ENCODE results near the gene MACROD2.

MACROD2 gene

GRCh38 chr20:14865731-14866130 lies 870.4 kb downstream of the MACROD2 start:
- in situ Hi-C loops (cut with MboI; ENCODE audit: low sequenced_read_pairs, unreplicated experiment), result no loop called here
- DNase-seq (ENCODE audit: low spot score), result no peak

DNA sequence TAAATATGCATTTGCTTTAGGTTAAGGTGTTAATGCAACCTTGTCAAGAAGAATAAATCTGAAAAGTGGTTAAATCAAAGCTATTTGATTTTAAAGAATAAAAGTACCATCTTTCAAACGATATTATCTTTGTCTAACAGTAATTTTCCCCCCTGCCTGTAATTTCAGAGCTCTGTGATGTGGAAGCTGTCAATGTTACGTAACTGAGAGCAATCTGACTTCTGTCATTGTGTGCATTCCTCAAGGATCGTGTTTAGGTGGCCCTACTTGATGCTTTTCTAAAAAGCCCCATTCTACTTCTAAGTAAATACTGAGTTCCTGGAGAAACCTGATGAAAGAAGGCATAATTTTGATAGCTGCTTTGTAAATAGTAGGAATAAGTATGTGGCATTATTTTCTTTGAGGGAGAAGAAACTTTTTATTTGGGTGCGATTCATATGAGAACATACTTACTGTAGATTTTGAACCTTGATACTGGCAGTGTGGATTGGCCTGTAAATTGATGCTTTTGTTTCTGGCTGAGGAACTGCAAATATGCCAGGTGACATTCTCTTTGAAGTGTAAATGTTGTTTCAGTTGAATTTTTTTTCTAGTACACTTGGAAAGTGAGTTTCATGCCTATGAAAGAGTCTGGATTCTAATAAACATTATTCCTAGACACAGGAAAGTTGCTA lies 871.7 kb downstream of the MACROD2 start:
- no peak for TF ChIP-seq CTCF (IDR thresholded peaks at IDR 0.05; ENCODE audit: borderline replicate concordance, control extremely low read depth, extremely low read depth, insufficient read depth, missing control alignments)

More at GRCh38 chr20:14865731-14866130, 870.4 kb downstream of the MACROD2 start:
- no peak for TF ChIP-seq CTCF (IDR thresholded peaks at IDR 0.05; ENCODE audit: borderline replicate concordance, control extremely low read depth, extremely low read depth, insufficient read depth, missing control alignments)

GRCh38 chr20:14877301-14878028 lies 882.1 kb downstream of the MACROD2 start:
- in situ Hi-C loops (cut with MboI; ENCODE audit: low sequenced_read_pairs, unreplicated experiment), result no loop called here
- no peak for DNase-seq (ENCODE audit: low spot score)
- TF ChIP-seq CTCF (IDR thresholded peaks at IDR 0.05; ENCODE audit: borderline replicate concordance, control extremely low read depth, extremely low read depth, insufficient read depth, missing control alignments), result no peak

More for the DNA sequence above, 871.7 kb downstream of the MACROD2 start:
- no peak for DNase-seq (ENCODE audit: low spot score)
- in situ Hi-C loops (cut with MboI; ENCODE audit: low sequenced_read_pairs, unreplicated experiment), result no loop called here

- in situ Hi-C loops (cut with MboI; ENCODE audit: low sequenced_read_pairs, unreplicated experiment), result no loop called here
- no peak for TF ChIP-seq CTCF (IDR thresholded peaks at IDR 0.05; ENCODE audit: borderline replicate concordance, control extremely low read depth, extremely low read depth, insufficient read depth, missing control alignments)
- DNase-seq (ENCODE audit: low spot score), result no peak
These were observed 883.3 kb downstream of the MACROD2 start for GRCh38 chr20:14878676-14879019.

- DNase-seq (ENCODE audit: low spot score), result peak; percentile 21
- TF ChIP-seq CTCF (IDR thresholded peaks at IDR 0.05; ENCODE audit: borderline replicate concordance, control extremely low read depth, extremely low read depth, insufficient read depth, missing control alignments), result no peak
- in situ Hi-C loops (cut with MboI; ENCODE audit: low sequenced_read_pairs, unreplicated experiment), result no loop called here
These were observed 883.8 kb downstream of the MACROD2 start for GRCh38 chr20:14879020-14879697.

GRCh38 chr20:14879839-14880238 lies 884.5 kb downstream of the MACROD2 start:
- in situ Hi-C loops (cut with MboI; ENCODE audit: low sequenced_read_pairs, unreplicated experiment), result no loop called here
- no peak for DNase-seq (ENCODE audit: low spot score)
- no peak for TF ChIP-seq CTCF (IDR thresholded peaks at IDR 0.05; ENCODE audit: borderline replicate concordance, control extremely low read depth, extremely low read depth, insufficient read depth, missing control alignments)

Data from GM13976 (cell line).